ENCODE results near the gene PES1.
"Not testable (repeated sequence)": the region's sequence is repeated elsewhere in the genome, so short reads cannot be mapped to it uniquely, and the experiment has no call there.

The PES1 gene

GRCh38 chr22:30551813-30552212, 39.9 kb downstream of the PES1 start:
- not testable (repeated sequence) for DNase-seq

- DNase-seq: no peak
Observed at GRCh38 chr22:30547188-30547587, 44.5 kb downstream of the PES1 start.

GRCh38 chr22:30546616-30547015, 45.1 kb downstream of the PES1 start, which contains the start of gene SEC14L6:
SEC14L6 (minus strand) TSS chr22:30546741; CDS start chr22:30546682, 59 bp downstream.
- no peak for DNase-seq

GRCh38 chr22:30542811-30543188, 48.9 kb downstream of the PES1 start:
- DNase-seq: no peak

GRCh38 chr22:30541961-30542810, 49.5 kb downstream of the PES1 start:
- DNase-seq: no peak

GRCh38 chr22:30541511-30541910, 50.2 kb downstream of the PES1 start:
- DNase-seq: not testable (repeated sequence)

DNA sequence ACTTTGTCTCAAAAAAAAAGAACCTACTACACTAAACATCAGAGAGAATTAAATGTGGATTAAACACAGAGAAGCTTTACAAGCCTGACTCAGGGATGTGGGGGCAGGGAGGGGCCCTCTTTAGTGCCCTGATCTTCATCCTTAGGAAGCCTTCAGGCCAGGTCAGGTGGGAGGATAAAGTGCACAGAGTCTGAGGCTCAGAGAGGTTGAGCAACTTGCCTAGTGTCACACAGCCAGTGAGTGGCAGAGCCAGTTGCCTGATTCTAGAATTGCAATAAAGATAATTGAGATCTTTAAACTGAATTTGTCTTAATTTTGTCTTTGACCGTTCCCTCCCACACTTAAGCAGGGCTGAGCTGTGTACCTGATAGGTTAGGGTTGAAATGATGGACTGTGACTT, 52.3 kb downstream of the PES1 start:
- no peak for DNase-seq

- no peak for DNase-seq
Observed at GRCh38 chr22:30538280-30538679, 53.4 kb downstream of the PES1 start.

DNA sequence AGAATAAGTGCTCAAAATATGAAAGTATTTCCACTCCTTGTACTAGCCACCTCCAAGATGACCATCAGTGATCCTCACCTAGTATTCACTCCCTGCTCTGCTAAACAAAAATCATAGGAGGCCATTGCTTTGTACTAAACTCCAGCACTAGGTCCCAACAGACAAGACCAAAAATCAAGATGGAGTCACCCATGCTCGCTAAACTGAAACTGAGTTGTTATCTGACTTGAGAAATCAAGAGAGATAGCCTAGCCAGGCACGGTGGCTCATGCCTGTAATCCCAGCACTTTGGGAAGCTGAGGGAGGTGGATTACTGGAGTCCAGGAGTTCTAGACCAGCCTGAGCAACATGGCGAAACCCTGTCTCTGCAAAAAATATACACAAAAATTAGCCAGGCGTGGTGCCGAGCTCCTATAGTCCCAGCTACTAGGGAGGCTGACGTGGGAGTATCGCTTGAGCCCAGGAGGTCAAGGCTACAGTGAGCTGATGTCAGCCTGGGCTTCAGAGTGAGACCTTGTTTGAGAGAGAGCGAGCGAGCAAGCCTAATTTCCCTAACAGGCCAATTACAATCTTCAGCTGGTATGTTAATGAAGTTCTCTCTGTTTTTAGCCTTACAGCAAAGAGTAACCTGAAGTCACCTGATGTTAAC, 54.5 kb downstream of the PES1 start:
- DNase-seq: no peak

DNA sequence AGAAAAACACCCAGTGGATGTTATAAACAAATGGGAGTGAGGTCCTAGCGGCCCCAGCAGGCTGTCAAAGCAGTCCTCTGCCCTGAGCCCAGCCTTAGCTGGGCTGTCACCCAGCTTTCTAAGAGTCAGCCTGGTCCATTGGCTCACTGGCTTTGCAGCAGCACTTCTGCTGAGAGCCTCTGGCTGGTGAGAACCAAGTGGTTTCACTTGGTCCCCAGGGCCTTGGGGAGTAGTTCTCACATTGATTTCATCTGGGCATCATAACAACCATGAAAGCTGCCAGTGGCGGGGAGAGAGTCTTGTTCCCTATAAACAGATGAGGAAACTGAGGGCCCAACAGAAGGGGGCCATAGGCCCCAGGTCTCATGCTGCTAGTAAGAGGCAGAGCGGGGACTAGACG, 56.5 kb downstream of the PES1 start:
- no peak for DNase-seq

GRCh38 chr22:30531651-30532608, 59.8 kb downstream of the PES1 start:
- DNase-seq: no peak

- no peak for DNase-seq
Observed at GRCh38 chr22:30526656-30527055, 65.1 kb downstream of the PES1 start.

Data from GDM1 (cell line).